Endothelial cell of umbilical vein (primary cell): ENCODE measurements around the gene CCDC177.

Source experiments
- CTCF ChIP-seq, 2 donors: IDR thresholded peaks; 1 replicate in 1 of 2; 2 replicates in 1 of 2; pipeline ENCODE4 v1.5.1; 2011; ENCODE audit warnings: low read length in 2 of 2, mild to moderate bottlenecking in 2 of 2, moderate library complexity in 2 of 2, control low read depth in 1 of 2, inconsistent platforms in 1 of 2, low read depth in 1 of 2; ENCODE audit not compliant: insufficient read depth in 1 of 2; ENCODE audit errors: extremely low read depth in 1 of 2
- POLR2A ChIP-seq: IDR thresholded peaks from 2 replicates; pipeline ENCODE4 v1.6.1; 2012; ENCODE audit warnings: low read depth, mild to moderate bottlenecking, control low read depth, low read length
- POLR2AphosphoS5 ChIP-seq: IDR thresholded peaks from 2 replicates; pipeline ENCODE4 v1.6.1; 2012; ENCODE audit warnings: low read depth, mild to moderate bottlenecking, control low read depth, low read length, moderate library complexity; ENCODE audit not compliant: insufficient read depth

- TF ChIP-seq CTCF (IDR thresholded peaks at IDR 0.05; ENCODE audit: extremely low read depth in 1 of 2, insufficient read depth in 1 of 2, low read depth in 1 of 2, low read length in 2 of 2) = no peak
- TF ChIP-seq POLR2AphosphoS5 = no peak
- no peak for TF ChIP-seq POLR2A
These were observed 12.8 kb downstream of the CCDC177 start for GRCh38 chr14:69561893-69562292.
